ENCODE results near the gene TP73.

The TP73 gene

DNA sequence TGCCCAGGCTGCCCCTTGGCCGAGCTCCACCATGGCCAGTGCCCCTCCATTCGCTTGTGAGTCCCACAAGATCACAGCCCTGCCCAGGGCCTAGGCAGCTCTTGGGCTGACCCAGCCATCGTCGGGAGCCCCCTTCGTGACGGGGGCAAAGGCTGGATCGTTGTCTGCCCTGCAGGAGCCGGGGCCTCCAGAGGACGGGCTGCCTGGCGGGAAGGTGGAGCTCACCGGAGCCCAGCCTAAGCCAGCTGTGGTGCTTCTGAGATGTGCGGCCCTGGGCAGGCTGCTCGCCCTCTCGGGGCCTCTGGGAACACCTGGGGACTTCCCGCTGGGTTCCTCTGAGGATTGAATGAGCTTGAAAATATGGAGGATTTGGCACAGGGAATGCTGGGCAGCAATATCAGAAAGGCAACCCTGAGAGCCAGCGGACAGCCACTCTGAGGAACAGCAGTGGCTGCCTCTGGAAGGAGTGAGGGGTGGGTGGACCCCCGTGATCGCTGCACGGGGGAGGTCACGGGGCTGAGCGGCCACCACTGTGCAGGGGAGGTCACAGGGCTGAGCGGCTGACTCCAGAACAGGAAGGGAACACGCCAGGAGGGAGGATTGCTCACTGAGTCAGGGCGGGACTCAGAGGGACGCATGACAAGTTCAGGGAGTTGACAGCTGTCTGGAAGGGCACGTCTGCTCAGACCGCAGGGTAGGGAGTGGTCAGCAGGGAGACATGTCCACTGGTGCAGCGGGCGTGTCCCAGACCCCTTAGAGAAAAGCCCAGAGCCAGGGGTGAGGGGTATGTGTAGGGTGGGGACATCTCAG is 19.3 kb downstream of the TP73 start:
- DNase-seq: no peak

DNA sequence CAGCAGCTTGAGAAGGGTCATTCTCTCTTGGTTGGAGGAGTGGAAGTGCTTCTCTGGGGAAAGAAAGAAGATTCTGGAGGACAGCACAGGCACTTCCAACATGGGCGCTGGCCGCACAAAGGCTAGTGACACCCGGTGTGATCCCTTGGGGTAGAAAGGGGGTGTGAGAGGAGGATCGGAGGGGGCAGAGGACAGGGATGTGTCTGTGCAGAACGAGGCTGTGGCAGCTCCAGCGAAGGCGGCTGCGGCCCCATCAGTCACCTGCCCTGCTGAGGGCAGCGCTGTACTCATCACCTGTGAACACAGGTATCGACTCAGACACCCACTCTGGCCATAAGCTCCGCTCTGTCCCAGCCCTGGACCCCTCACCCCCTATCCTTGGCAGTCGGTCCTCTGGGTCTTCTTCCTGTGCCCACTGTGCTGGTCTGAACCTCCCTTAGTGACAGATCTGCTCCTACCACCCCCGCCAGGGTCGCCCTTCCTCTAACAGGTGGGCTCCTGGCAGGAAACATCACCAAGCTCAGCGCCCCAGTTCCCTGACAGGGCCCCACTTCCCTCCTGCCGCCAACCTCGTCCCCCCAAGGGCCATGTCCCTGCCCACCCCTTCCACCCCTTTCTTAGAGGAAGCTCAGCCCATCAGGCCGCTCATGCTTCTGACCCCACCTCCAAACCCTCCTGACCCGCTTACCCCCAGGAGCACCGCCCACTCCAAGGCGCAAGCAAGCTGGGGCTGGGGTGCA is 20.1 kb downstream of the TP73 start:
- no peak for DNase-seq

DNA sequence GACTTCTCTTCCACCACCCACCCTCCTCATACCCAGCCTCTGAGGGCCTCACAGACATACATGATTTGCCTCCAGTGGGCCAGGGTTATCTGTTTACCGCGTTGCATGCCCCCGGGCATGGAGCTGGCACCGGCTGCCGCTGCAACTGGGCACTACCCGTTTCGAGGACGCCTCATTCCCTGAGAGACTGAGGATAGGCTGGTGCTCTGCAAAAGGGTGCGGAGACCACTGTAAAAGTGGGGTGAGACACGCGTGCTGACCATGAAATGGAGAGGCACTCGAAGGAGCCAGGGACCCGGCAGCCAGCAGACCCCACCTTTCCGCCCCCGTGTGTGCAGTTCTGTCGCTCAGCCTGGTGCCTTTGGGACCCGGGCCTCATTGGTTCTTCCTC is 20.6 kb downstream of the TP73 start:
- DNase-seq: no peak

DNA sequence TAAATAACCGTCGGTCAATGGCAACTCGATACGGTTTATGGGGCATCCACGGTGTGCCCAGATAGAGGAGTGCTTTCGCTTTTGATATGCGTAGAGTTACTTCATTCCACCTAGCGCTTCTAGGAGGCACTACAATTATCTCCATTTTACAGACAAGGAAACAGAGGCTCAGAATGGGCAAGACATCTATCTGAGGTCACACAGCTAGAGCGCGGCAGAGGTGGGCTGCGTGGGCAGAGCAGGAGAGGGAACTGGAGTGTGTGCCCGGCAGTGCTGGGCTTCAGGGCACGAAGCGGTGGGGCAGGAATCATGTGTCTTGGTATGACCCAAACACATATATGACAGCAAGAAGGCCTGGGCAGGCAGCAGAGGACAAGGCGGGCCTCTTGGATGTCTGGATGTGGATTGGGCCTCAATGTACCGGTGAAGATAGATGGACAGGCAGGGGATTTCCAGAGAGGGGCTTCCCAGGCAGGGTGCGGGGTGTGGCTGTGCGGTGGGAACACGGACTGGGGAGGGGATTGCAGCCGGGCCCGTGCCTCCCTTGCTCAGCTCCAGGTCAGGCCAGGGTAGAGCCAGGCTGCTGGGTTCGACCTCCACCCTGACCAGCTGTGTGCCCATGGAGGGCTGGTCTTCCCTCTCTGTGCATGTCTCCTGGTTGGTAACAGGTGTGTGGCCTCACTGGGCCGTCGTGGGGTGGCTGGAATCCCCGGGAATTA is 21.2 kb downstream of the TP73 start:
- no peak for DNase-seq

DNA sequence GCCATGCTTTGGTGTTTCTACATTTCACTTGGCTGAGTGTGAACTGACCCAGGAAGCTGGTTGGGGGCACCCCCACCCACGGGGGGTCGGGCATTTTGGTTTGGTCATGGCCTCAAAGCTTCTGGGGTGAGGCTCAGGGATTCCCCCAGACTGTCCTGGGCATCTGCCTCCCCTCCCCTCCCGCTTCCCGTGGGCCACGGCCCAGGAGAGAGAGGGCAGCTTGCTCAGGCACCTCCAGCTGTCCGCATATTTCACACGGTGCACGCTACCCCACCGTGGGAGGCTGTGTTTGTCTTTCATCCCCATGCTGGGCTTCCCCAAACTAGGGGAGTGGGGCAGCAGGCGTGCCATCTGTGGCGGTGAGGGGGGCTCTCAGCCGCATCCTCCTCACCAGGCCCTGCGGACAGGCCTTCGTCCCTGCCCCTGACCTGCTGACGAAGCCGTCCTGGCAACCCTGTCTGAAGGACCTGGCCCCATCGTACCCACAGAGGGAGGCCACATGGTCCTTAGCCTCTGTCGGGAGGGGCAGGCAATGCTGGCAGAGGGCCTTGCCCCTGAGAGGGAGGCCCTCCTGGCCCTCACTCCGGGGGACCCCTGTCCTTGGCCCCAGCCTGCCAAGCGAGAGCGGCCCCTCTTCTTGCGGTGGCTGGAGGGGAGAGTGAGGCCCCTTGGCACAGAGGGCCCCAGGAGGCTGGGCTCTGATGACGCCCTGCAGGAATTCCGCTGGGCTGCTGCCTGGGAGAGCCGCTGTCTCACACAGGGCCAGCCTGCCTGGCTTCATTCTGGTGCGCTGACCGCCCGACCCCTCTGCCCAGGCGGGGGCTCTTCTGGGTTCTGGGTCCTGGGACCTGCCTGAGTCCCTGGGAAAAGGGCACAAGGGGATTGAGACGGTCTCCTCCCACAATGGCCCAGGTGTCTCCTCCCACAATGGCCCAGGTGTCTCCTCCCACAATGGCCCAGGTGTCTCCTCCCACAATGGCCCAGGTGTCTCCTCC is 22.1 kb downstream of the TP73 start:
- DNase-seq: no peak

DNA sequence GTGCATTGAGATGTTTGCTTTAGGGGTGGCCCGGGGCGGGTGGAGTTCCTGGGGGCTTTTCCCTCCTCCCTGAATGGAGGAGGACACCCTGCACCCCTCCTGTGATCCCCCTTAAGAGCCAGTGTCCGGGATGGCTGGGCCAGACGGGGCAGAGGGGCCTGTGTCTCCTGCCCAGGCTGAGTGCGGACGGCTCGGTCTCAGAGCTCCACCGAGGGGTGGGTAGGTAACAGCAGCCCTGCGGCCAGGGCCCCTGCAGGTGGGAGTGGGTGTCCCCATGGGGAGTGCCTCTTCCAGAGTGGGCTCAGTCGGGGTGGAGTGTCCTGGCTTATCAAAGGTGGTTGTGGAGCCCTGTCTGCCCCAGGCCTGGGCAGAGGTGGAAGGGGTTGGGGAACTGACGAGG is 23.1 kb downstream of the TP73 start:
- no peak for DNase-seq

DNA sequence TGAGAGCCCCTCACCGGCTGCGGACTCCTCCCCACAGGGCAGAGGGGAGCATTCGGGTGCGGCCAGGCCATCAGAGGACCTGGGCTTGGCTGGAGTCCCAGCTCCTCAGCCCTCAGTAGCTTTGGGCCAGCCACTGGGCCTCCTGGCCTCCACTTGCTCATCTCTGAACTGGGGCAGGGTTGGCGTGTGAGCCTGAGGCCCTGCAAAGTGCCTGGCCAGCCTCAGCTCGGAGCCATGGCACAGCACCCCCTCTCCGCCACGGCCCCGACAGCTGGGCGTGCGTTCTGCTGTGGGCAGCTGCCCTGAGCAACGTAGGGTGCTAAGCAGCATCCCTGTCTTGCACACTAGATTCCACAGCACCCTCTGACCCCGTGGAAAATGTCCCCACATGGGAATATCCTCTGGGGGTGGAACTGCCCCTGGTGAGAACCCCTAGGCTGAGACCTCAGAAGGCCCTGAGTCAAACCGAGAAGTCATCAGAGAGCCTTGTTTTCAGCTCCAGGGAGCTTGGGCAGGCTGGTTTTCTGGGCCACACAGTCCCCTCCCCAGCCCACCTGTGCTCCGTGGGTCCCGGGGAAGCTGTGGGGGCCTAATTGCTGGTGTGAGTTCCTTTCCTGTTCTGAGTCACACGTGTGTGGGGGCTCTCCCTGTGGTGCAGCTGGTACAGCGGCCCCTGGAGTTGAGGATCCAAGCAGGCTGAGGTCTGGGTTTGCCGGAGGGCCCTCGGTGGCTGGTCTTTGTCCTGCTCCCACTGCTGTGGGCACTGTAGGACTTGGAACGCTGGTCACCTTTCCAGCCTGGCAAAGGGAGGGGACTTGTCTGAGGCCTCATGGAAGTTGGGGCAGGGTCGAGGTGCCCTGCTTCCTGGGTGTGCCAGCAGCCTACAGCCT is 24.5 kb downstream of the TP73 start:
- no peak for DNase-seq

DNA sequence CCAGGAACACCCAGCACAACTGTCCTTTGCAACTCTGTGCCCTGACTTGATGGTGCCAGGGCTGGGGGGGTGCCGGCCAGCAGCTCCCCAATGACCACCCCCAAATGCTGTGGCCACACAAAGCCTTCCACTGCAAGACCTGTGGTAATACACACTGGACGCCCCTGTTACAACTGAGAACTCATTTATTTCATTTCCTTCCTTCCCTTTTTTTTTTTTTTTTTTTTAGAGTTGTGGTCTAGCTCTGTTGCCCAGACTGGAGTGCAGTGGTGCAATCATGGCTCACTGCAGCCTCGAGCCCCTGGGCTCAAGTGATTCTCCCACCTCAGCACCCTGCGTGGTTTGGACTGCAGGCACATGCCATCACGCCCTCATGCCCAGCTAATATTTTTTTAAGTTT is 25.2 kb downstream of the TP73 start:
- DNase-seq: no peak

DNA sequence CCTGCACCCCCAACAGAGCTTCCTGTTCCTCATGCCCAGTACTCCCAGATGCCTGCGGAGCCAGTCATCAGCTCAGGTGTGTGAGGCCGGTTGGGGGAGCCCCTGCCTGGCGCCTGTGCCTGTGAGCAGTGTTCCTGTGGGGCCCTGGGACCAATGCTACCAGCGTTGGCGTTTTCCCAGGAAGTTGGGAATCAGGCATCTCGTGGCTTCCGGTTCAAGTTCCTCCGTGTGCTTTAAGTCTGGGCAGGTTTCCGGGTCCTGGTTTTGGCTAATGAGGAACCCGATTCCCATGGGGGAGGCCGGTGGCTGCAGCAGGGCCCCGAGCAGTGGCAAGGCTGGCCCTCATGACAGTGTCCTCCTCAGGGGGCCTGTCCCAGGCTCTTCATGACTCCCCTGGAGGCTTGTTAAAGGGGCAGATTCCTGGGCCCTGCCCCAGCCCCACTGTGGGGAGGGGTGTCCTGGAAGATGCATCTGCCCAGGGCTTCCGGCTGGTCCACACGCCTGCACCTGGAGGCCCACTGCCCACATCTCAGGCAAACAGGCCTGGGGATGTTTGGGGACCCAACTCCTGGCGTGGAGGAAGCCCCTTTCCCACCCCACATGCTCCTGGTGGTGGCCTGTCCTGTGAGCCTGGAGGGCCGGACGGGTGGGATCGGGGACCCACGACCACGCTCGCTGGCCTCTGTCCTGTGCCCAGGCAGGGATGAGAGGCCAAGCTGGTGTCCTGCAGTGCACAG is 26.2 kb downstream of the TP73 start:
- DNase-seq: no peak

DNA sequence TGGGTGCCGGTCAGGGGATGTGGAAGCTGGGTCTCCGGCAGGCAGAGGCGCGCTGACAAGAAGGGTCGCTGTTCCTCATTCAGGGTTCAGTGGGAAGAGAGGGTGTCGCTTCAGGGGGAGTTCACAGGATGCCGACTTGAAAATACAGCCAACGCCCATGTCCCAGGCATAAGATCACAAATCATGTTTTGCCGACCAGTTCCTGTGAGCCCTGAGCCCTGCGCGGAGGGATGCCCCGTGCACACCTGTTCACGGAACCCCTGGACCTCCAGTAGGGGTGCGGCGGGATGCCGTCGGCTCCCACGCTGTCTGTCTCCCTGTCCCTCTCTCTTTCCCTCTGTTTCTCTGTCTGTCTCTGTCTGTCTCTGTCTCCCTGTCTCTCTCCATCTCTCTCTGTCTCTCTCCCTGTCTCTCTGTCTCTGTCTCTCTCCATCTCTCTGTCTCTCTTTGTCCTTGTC is 26.8 kb downstream of the TP73 start:
- DNase-seq: no peak

DNA sequence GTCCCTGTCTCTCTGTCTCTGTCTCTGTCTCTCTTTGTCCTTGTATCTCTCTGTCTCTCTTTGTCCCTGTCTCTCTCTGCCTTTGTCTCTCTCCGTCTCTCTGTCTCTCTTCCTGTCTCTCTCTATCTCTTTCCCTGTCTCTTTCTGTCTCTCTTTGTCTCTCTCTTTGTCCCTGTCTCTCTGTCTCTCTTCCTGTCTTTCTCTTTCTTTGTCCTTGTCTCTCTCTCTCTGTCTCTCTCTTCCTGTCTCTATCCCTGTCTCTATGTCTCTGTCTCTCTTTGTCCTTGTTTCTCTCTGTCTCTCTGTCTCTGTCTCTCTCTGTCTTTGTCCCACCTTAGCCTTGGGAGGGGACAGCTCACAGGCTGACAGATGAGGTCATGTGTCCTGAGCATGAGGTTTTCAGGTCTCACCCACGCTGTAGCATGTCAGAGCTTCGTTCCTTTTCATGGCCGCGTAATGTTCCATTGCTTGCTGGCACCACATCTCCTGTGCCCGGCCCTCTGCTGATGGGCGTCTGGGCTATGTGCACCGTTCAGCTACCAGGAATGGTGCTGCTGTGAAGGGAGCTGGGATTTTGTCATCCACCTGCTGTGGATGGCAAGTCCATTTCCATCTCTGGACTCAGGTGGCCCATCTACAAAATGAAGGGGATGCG is 27.6 kb downstream of the TP73 start:
- no peak for DNase-seq

DNA sequence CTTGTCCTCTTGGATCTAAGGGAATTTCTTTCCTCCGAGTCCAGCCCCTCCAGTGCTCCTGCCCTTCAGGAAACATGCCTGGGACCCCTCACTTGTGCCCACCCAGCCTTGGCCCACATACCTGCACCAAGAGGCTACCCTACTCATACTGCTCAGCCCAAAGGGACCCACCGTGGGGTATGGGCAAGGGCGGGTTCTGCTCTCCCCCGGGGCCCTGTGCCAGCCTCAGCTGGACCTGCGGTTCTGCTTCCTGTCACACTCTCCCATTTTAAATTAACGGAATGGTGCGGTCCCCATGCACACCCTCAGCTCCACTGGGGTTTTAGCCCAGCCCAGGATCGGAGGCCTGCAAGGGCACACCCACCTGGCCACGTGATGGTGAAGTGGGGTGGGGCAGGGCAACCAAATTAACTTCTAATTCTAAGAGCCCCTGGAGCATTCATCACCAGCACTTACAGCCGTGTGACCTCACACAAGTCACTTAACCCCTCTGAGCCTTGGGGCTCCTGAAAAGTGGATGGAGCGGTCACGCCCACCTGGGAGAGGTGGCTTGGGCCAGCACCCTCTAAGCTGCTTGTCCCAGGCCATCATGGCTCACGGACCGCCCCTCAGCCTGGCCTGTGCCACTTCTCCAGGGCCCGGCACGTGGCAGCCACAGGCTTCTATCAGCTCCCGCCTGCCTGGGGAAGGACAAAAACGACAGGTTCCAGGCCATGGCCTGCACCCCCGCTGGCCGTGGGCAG is 28.3 kb downstream of the TP73 start:
- DNase-seq: no peak

DNA sequence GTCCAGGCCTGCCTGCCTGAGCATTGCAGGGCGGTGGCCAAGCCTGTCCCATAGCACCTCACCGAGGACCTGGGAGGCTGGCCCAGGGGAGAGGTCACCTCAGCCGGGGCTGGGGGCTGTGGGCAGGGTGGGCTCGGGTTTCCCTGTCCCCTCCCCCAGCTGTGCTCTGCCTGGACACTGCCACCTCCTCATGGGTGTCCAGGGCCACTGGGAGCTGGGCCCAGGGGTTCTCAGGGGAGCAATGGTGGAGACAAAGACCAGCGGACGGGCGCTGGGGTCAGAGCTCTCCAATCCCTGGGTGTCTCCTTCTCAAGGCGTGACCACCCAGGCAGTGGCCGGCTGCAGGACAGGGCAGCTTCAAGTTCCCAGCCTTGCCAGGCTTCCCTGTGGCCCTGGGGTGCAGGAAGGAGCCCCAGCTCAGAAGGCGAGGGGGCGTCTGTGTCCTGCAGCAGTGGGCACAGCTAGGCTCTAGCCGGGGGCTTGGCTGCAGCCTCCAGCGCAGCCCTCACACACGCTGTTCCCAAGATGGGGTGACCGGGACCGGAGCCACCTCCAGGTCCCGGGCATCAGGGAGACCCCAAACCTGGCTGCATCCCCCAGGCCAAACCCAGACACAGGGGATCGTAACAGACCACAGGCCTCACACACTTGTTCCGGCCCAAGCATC is 29.0 kb downstream of the TP73 start:
- DNase-seq: no peak

DNA sequence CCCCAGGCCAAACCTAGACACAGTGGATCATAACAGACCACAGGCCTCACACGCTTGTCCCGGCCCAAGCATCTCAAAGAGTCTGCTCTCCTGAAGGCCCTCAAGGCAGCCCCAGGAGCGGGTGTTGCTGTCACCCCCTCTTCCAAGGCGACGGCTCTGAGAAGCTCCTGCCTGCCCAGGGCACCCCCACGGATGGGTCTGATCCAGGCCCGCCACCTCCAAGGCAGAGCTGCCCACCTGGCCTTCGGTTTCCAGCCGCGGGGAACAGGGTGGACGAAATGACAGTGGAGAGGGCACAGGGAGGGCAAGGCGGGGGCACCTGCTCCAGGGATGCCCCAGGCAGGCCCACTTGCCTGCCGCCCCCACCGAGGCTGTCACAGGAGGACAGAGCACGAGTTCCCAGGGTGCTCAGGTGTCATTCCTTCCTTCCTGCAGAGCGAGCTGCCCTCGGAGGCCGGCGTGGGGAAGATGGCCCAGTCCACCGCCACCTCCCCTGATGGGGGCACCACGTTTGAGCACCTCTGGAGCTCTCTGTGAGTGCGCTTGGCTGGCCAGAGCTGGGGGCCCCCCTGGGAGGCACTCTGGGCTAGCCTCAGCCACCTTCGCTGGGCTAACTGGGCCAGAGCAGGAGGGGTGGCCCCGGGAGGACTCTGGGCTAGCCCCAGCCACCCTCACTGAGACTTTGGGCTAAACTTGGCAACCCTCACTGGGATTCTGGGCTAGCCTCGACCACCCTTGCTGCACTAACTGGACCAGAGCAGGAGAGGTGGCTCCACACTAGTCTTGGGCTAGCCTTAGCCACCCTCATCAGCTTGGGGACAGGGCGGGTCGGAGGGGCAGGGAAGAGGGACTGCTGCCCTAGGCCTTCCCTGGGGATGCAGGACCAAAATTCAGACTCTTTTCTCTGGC is 29.8 kb downstream of the TP73 start:
- DNase-seq: no peak

DNA sequence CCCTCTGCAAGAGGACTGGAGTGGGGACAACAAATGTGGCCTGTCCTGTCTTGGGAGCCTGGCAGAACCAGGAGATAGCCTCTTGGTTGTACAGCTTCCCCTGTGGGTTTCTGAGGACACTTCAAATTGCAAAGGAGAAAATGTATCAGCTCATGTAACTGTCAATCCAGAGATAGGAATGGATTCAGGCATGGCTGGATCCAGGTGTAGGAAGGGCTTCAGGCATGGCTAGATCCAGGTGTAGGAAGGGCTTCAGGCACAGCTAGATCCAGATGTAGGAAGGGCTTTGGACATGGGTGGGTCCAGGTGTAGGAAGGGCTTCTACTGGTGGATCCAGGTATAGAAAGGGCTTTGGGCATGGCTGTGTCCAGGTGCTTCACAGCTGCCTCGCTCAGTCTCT is 30.9 kb downstream of the TP73 start:
- no peak for DNase-seq

DNA sequence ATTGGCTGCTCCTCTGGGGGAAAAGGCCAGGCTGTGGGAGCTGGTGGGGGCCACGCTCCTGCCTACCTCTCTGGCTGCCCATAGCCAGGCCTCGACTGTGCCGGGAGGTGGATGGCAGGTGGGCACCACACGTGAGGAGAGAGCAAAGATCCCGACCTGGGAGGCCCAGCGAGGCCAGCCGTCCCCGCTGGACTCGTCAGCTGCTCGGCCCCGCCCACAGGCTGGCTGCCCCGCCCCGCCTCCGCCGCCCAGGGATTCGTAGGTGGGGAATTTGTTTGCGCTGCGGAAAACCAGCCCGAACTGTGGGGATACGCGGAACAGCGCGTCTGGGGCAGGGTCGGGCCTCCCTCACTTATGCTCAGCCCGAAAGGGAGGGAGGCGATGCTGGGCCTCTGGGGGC is 31.7 kb downstream of the TP73 start:
- no peak for DNase-seq

Measured in anterior cingulate cortex (tissue), 58 donors.